GM18511 (cell line): ENCODE results near the gene MRPS31.
"Not testable (repeated sequence)": the region's sequence is repeated elsewhere in the genome, so short reads cannot be mapped to it uniquely, and the experiment has no call there.

Experiments
- ATAC-seq: cut with Tn5 transposase; IDR thresholded peaks from one replicate; pipeline ENCODE4 v1.9.1; 2021; ENCODE audit warnings: mild to moderate bottlenecking, moderate library complexity; ENCODE audit not compliant: unreplicated experiment

The MRPS31 gene

DNA sequence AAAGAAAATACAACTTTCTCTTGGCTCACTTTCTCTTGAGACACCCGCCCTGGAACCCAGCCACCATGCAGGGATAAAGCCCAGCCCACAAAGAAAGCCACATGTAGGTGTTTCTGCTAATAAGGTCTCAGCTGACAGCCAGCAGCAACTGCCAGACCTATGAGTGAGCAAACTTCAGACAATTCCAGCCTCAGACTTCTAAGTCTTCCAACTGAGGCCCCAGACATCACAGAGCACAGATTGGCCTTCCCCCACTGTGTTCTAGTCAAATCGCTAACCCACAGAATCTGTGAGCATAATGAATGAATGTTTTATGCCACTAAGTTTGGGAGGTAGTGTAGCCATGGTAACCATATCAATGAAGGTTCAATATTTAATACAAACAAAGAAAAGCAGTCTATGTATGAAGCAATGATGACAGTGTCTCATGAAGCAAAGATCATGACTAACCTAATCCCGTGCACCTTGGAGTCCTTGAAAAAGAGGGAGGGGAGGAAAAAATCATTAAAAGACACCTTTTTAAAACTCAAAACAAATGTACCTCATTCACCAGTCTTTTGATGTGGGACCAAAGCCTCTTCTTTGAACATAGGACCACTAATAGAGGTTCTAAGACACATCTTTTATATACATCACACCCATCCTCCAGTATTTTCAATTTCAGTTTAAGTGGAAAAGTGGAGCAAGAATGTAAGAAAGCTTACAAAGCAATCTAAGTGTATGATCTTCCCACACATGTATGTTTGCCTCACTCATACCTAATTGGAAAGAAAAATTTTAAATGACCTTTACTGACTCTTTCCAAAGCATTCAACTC lies 6.2 kb downstream of the MRPS31 start:
- ATAC-seq: no peak

DNA sequence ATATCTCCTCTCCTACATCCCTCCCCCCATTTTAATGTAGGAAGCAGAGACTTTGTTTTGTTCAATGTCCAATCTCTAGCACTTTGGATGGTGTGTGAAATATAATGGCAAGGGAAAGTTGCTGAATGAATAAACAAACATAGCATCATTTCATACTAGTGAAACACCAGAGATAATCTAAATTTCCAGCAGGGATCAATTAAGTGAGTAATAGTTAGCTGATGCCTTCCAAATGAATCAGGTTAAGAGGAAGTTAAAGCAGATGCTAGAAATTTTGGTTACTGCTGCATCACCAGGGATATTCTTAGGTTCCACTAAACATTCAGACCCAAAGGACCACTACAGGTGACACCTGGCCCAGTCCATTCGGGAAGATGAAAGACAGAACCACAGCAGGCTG lies 8.1 kb downstream of the MRPS31 start:
- no peak for ATAC-seq

DNA sequence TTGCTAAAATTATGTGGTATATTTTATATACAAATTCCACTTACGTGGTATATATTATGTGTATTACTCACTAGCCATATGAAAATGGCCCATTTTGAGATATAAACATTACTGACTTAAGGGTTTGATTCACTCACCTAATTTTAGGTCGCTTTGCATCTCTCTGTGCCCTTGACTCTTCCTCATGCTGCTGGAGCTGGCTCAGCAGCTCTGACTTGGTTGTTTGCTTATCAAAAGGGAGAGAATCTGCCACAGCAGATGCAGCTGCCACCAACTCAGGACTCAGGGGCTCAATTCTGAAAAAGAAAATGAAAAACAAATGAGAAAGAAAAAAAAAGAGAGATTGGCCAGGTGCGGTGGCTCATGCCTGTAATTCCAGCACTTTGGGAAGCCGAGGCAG lies 12.2 kb downstream of the MRPS31 start:
- peak; percentile 40 for ATAC-seq

DNA sequence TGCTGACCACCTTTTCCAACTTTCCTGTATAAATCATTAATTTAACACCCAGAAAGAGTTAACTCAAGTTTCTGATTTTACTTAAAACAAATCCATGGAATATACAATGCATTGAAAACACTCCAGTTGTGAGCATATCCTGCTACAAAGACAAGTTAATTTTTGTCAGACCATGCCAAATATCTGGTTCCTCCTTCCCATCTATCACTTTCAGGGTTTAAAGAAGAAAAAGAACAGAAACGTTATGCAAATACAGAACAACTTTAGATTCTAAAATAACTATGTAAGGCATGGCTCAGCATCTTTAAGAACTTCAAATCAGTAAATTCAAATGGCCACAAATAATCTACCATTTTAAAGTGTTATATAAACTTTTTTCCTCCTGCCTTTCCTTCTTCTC lies 14.9 kb downstream of the MRPS31 start:
- no peak for ATAC-seq

DNA sequence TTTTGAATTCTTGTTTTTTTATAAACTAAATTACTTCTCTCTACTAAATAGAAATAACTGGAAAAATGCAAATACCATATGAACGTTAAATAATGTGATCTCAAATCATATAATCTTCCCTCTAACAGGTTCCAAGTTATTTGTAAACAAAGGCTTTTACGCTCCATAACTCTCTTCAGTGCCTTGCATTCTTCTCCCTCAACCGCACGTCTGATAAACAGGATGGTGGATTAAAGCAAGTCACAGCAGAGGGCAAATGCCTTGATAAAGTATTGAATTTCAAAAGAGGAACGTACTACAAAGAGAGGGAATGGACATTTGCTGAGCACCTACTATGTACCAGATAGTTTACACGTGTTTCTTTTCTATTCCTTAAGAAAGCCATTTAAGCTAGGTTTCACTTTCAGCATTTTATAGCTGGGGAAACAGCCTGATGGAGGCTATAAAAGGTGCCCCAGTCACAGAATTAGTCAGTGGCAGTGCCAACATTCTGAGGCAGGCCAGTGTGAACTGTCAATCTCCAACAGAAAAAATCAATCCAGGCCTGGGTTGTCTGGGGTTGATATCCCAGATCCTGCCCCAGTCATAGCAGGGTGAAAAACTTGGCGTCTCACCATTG lies 15.8 kb downstream of the MRPS31 start:
- no peak for ATAC-seq

DNA sequence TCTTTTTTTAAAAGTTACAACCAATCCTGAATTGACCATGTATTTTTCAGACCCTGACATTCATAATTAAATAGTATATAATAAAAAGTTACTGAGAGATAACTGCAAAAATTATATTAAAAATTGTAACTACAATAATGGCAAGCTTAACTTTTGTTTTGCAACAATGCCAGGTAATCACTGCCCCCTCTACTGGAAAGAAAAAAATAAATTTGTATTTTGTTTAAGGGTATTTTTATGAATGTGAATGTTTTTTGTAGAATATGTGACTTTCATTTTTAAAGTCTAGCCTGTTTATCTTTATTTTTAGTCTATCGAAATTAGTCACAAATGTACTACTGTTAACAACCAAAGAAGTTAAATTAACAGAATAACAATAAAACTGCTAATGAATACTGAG lies 21.7 kb downstream of the MRPS31 start:
- no peak for ATAC-seq

DNA sequence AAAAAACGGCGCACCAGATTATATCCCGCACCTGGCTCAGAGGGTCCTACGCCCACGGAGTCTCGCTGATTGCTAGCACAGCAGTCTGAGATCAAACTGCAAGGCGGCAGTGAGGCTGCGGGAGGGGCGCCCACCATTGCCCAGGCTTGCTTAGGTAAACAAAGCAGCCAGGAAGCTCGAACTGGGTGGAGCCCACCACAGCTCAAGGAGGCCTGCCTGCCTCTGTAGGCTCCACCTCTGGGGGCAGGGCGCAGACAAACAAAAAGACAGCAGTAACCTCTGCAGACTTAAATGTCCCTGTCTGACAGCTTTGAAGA lies 35.8 kb downstream of the MRPS31 start:
- ATAC-seq: not testable (repeated sequence)

DNA sequence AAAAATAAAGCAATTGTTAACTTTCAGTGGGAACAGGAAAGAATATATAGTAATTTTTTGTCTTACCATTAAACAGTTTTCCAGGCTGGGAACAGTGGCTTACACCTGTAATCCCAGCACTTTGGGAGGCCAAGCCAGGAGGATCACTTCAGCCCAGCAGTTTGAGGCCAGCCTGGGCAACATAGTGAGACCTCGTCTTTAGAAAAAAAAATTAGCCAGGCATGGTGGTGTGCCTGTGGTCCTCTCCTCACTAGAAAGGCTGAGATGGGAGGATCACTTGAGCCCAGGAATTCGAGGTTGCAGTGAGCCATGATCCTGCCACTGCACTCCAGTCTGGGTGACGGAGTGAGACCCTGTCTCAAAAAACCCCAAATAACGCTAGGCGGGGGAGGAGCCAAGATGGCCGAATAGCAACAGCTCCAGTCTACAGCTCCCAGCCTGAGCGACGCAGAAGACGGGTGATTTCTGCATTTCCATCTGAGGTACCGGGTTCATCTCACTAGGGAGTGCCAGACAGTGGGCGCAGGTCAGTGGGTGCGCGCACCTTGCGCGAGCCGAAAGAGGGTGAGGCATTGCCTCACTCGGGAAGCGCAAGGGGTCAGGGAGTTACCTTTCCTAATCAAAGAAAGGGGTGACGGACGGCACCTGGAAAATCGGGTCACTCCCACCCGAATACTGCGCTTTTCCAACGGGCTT lies 36.3 kb downstream of the MRPS31 start:
- not testable (repeated sequence) for ATAC-seq

GRCh38 chr13:40732658-40733057 lies 38.3 kb downstream of the MRPS31 start:
- no peak for ATAC-seq

- no peak for ATAC-seq
Observed at GRCh38 chr13:40728595-40728994, 42.4 kb downstream of the MRPS31 start.

DNA sequence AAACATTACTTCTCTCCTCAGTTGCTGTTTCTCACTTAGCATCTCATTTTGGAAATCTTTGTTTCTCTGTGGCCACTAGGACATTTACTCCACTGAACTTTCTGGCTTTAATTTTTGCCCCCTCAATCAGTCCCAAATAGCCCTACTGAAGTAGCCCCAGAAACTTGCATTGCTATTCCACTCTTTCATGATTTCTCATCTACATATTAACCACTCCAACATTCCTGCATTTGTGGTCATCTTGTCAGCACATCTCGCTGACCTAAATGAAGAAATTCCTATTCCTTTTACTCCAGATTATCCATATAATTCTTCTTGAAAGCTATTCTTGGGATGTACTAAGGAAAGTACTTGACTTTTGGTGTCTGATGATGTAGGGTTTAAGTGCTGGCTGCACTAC lies 56.6 kb downstream of the MRPS31 start:
- not testable (repeated sequence) for ATAC-seq

DNA sequence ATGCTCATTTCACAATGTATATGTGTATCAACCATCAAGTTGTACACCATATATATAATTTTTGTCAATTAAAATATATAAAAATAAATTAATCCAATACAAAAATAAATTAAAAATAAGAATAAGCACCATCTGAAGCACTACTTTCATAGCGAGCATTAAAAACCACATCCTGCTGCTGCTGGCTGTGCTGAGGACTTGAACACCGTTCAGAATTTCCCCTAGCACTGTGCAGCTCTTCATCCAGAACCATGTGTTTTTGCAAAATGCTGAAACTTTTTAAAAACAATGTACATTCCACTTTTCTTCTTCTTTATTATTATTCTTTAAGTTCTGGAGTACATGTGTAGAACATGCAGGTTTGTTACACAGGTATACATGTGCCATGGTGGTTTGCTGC lies 64.6 kb downstream of the MRPS31 start:
- ATAC-seq: no peak

DNA sequence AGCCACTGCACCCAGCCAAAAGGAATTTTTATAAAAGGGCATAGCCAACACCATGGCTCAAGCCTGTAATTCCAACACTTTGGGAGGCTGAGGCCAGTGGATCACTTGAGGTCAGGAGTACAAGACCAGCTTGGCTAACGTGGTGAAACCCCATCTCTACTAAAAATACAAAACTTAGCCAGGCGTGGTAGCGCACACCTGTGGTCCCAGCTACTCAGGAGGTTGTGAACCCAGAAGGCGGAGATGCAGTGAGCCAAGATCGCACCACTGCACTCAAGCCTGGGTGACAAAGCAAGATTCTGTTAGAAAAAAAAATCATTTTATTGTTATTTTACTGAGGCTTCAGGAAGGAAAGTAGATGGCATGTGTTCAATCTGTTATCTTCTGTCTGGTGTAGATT lies 73.3 kb downstream of the MRPS31 start:
- ATAC-seq: peak; percentile 82

GRCh38 chr13:40694426-40694825 lies 76.6 kb downstream of the MRPS31 start:
- ATAC-seq: no peak

GRCh38 chr13:40692946-40693345 lies 78.0 kb downstream of the MRPS31 start:
- ATAC-seq: peak; percentile 73

DNA sequence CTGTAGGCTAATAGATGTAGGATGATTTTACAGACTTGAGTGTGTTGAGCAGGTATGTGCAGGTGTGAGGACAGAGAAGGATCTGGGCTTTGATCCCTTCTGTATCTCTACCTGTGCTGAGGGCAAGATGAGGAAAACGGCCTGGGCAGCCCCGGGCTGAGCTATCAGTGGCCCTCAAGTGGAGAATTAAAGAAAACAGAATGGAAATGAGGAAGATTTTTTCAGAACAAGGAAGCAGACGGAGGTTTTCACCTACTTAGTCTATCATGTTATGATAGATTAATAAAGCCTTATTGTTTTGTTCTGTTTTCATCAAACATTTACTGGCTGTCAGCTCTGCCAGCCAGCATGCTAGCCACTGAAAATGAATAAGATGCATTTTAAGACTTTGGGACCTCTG lies 82.2 kb downstream of the MRPS31 start:
- no peak for ATAC-seq

DNA sequence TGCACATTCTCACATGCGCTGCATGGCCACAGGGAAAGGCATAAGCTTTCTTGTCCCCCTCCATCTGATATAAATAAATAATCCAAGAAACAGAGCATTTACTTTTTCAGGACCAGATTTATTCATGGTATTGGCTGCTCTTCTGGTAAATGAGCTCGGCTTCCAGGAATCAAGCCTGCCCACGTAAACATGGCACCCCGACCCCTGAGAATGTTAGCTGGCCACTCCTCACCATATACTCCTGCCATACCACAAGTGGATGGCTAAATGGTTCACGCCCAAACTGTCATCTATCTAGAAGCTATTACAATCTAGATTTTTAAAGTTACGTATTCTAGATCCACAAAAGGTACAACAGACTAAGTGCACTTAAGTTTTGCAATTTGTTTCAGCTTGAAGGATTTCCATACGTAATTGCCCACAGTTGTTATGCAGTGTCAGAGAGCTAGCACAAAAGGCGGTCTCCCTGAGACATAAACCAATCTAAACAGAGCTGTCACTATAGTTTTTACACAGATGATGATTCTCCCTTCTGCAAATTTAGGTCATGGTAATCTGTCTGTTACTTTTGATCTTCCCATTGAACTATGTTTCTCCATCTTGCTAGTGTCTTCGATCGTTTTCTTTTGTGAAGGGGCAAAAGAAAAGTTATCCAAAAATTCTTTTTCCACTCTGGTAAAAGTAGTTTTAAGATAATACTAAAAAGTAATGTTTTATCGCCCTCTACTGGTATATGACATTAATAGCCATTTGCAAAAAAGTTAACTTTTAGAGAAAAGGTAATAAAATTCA lies 88.3 kb downstream of the MRPS31 start:
- no peak for ATAC-seq

DNA sequence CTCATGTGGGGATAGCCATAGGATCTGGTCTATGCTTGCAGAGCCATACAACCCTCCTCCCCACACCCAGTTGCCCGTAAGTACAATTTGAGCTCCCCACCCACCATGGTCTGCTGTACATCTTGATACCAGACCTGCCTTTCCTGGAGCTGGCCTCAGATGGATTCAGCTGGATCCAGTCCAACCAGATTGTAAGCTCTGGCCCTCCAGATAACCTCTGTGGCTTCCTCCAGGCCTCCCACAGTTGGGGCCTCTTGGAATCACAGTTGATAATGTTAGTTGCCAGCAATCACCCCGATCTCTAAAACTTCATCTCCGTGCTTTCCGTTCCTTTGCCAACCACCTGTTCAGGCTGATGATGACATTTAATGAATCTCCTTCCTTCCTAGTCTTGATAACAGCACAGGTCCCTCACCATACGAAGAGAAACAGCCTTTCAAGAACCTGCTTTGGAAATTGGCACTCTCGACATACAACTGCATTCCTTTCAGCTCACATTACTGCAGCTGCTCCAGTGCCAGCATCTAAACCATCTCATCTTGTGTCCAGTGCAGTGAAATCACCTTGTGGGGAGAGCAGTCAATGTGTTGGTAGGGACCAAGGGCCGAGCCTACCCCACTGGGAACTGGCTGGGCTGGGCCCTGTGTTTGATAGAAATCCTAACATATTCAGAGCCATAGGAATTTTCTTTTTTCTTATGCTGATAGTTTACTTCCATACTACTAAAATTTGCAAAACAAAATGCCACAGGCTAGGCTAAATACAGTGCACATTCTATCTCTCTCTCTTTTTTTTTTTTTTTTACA lies 89.4 kb downstream of the MRPS31 start:
- ATAC-seq: no peak

DNA sequence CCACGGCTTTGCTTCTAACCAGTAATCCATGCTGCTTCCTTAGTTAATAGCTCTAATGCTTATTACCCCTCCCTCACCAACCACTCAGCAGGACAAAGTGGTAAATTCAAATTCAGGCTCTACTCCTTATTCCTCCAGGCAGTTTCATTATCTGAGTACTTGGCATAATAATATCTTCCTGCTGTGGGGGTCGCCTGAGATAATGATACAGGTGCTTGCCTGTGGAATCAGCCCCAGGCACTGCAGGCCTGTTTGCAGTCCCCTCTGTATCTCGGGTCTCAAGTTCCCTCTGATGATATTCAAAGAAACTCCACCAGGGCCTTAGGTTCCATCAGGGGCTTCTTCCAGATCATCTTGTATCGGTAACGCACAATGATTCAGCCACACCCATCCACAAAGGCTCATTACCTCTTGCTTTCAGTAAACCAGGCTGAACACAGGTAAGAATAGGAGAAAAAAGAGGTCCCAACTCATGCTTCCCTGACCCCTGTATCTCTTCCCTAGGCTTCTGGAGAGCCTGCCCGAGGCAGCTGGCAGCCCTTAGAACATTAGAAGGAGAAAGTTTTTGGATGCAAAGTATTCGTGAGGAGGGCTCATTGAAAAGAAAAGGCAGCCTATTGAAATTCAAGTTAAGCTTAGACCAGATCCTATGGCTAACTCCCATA lies 90.2 kb downstream of the MRPS31 start:
- ATAC-seq: no peak

DNA sequence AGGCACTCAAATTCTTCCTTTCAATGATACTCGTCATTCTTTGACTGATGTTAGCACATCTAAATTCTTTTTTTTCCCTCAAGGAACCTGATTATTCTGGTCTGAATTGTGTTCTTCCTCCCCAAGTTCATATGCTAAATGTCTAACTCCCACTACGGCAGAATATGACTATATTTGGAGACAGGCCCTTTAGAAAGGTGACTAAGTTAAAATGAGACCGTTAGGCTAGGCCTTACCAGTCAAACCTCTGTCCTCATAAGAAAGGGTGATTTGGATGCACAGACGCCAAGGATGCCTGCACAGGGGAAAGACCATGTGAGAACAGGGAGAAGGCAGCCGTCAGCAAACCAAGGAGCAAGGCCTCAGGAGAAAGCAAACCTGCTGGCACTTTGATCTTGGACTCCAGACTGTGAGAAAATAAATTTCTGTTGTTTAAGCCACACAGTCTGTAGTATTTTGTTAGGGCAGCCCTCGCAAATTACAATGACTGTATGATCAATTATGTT lies 91.5 kb downstream of the MRPS31 start:
- no peak for ATAC-seq
